CD8-positive, alpha-beta memory T cell (primary cell): ENCODE data around the gene MARK3. TPM values are rescaled to one million over a fixed set of nuclear protein-coding genes. Genes with fewer than 3 reads are reported as not detected.
A peak's percentile ranks its signal among the peaks of the same experiment; 100 is the strongest.

Source experiments
- CTCF ChIA-PET: fragments of 350-600 bp; sonication (Branson Sonifier 250); formaldehyde crosslinking; loops from one replicate; lab custom pipeline; 2021; ENCODE audit warnings: antibody characterized with exemption; lab: Charles Lee
- POLR2A ChIA-PET: fragments of 350-600 bp; sonication (Branson Sonifier 250); formaldehyde crosslinking; loops from one replicate; lab custom pipeline; 2021; ENCODE audit warnings: antibody characterized with exemption; lab: Charles Lee
- DNase-seq, 5 donors: peaks; one replicate each; pipeline versions ENCODE4 v3.0.0 to v3.0.0-alpha.2; 2020 to 2022; ENCODE audit warnings: mixed read lengths in 1 of 5
- H3K27ac ChIP-seq: one replicate; pipeline ENCODE4 v1.7.0; 2013; ENCODE audit warnings: low read depth, mild to moderate bottlenecking, low read length, moderate library complexity
- H3K27me3 ChIP-seq: 2 replicates; pipeline ENCODE4 v1.7.0; 2013; ENCODE audit warnings: low read length, mild to moderate bottlenecking; ENCODE audit not compliant: insufficient read depth, poor library complexity, severe bottlenecking
- H3K36me3 ChIP-seq: 2 replicates; pipeline ENCODE4 v1.7.0; 2013; ENCODE audit warnings: mild to moderate bottlenecking, low read length, moderate library complexity; ENCODE audit not compliant: insufficient read depth
- H3K4me1 ChIP-seq: 2 replicates; pipeline ENCODE4 v1.7.0; 2013; ENCODE audit warnings: mild to moderate bottlenecking, low read length, moderate library complexity; ENCODE audit not compliant: insufficient read depth
- H3K4me3 ChIP-seq: 2 replicates; pipeline ENCODE4 v1.7.0; 2013; ENCODE audit warnings: mild to moderate bottlenecking, low read length
- H3K9me3 ChIP-seq: 2 replicates; pipeline ENCODE4 v1.7.0; 2013; ENCODE audit warnings: mild to moderate bottlenecking, low read length
- H3K27ac Mint-ChIP-seq, 8 donors: one replicate each; pipeline ENCODE4 v1.8.0; 2020 to 2021; ENCODE audit warnings: mixed read lengths in 8 of 8, mild to moderate bottlenecking in 6 of 8, inconsistent platforms in 3 of 8, moderate library complexity in 3 of 8
- H3K27me3 Mint-ChIP-seq, 2 donors: one replicate each; pipeline ENCODE4 v1.8.0; 2020 to 2021; ENCODE audit warnings: mixed read lengths in 2 of 2, mild to moderate bottlenecking in 1 of 2, moderate library complexity in 1 of 2
- H3K36me3 Mint-ChIP-seq, 3 donors: one replicate each; pipeline ENCODE4 v1.8.0; 2020 to 2021; ENCODE audit warnings: mixed read lengths in 3 of 3, inconsistent platforms in 1 of 3, mild to moderate bottlenecking in 1 of 3
- H3K4me1 Mint-ChIP-seq, 3 donors: one replicate each; pipeline ENCODE4 v1.8.0; 2020 to 2021; ENCODE audit warnings: mixed read lengths in 3 of 3, inconsistent platforms in 1 of 3, mild to moderate bottlenecking in 1 of 3
- H3K4me3 Mint-ChIP-seq, 7 donors: one replicate each; pipeline ENCODE4 v1.8.0; 2020 to 2021; ENCODE audit warnings: mixed read lengths in 7 of 7, mild to moderate bottlenecking in 6 of 7, moderate library complexity in 4 of 7, inconsistent platforms in 2 of 7
- H3K9me3 Mint-ChIP-seq, 5 donors: one replicate each; pipeline ENCODE4 v1.8.0; 2020 to 2022; ENCODE audit warnings: mixed read lengths in 5 of 5, mild to moderate bottlenecking in 3 of 5, moderate library complexity in 2 of 5, inconsistent platforms in 1 of 5
- polyA plus RNA-seq: library from polyadenylated mRNA; unstranded; fragments of 300-500 nt; fragmentation: Illumina TruSeq; gene quantifications from one replicate; pipeline ENCODE4 v1.2.3, GENCODE V29; 2021
- total RNA-seq, 2 experiments: library from RNA; stranded (reverse); gene quantifications; one replicate each; pipeline ENCODE4 v1.2.3, GENCODE V29; 2021

The MARK3 gene
- total and polyA plus RNA-seq, 3 experiments from 2014 or later = 45.7 to 92.7 (median 91.9) TPM

DNA sequence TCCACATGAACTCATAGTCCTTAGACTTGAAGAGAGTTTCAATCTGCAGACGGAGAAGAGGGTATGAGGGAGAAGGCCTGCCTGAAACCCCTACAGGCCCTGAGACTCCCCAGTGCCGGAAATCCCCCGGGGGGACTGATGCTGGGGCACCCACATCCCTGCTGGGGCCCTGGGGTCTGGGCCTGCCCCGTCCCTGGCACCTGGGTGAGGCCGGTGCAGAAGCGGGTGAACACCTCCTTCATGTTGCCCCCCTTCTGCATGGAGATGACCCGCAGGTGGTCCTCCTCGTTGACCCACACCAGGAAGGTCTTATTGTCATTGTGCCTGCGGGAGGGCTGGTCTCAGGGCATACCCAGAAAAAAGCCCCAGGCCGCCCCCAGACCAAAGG is 135.0 kb downstream of the MARK3 start:
- Mint-ChIP-seq H3K9me3 (no peaks in the 10 kb centered on the region), H3K36me3 (no peaks in the 10 kb centered on the region), H3K27ac (peak overlapping the region in 2 of 8 donors; percentile 66 to 71), H3K4me3 (peak overlapping the region; percentile 54 to 79 (median 70)), H3K4me1 (peaks cover 0 to 12% (median 5%) of the 10 kb centered on the region in 3 donors), H3K27me3 (peaks cover 4 to 9% of the 10 kb centered on the region in 2 donors)
- Histone ChIP-seq H3K9me3 (no peaks in the 10 kb centered on the region), H3K27ac (no peak overlapping the region), H3K4me1 (peaks cover 13% of the 10 kb centered on the region), H3K27me3 (no peaks in the 10 kb centered on the region), H3K4me3 (peak overlapping the region; percentile 28), H3K36me3 (no peaks in the 10 kb centered on the region)
- CTCF ChIA-PET = interaction anchor here (3.7 to 5.5 kb wide), 2 partner anchors 8 to 28 kb away, joined by 22 to 61 read pairs; partner anchors contain the start of gene TRMT61A
- DNase-seq = peak in 1 of 5 donors; percentile 45
- POLR2A ChIA-PET = interaction anchor here (0.7 kb wide), 1 partner anchor 37 kb away, joined by 3 read pairs; no protein-coding TSS in a partner anchor

DNA sequence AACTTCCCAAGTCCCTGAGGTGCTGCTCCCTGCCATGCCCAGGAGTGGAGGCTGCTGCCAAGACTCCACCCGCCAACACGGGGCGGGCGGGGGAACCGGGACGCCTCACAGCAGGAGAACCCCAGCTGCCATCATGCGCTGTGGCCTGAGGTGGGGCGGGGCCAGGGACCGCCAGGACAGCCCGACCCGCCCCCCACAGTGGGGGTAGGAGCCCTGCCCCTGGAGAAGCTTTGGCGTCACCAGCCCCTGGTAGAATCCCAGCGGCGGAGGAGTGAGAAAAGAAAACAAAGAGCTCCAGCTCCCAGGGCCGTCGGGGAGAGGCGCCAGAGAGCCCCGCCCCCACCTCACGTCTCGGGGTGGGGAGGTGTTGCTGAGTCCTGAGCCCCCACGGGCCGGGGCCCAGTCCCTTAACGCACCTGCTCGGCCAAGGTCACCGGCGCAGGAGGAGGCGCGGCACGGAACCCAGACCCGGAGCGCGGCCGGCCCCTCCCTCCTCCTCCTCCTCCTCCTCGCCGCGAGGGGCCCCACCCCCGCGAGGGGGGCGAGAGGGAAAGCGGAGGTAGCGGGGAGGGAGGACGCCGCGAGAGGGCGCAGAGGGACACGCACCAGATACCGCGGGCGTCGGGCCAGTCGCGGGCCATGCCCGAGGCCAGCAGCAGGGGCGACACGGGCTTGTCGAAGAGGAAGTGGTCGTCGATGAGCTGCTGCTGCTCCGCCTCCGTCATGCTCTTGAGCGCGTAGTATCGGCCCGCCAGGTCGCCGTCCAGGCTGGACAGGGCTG is 135.6 kb downstream of the MARK3 start:
- H3K9me3 ChIP-seq = no peaks in the 10 kb centered on the region
- peak overlapping the region; percentile 28 for H3K4me3 ChIP-seq
- Mint-ChIP-seq H3K27ac (peak overlapping the region in 1 of 8 donors; percentile 38), H3K4me1 (peaks cover 0 to 12% (median 5%) of the 10 kb centered on the region in 3 donors), H3K36me3 (no peaks in the 10 kb centered on the region), H3K27me3 (peaks cover 4 to 9% of the 10 kb centered on the region in 2 donors), H3K4me3 (peak overlapping the region; percentile 48 to 66 (median 57)), H3K9me3 (no peaks in the 10 kb centered on the region)
- H3K27me3 ChIP-seq = no peaks in the 10 kb centered on the region
- H3K36me3 ChIP-seq = no peaks in the 10 kb centered on the region
- POLR2A ChIA-PET = interaction anchor here (0.7 to 1.7 kb wide), 2 partner anchors 11 to 36 kb away, joined by 3 to 5 read pairs; no protein-coding TSS in a partner anchor
- peak; percentile 57 to 77 (median 65) for DNase-seq
- CTCF ChIA-PET = interaction anchor here (1.0 to 5.5 kb wide), 3 partner anchors 9 to 27 kb away, joined by 3 to 61 read pairs (median 4); no protein-coding TSS in a partner anchor
- peaks cover 13% of the 10 kb centered on the region for H3K4me1 ChIP-seq
- H3K27ac ChIP-seq = no peak overlapping the region

DNA sequence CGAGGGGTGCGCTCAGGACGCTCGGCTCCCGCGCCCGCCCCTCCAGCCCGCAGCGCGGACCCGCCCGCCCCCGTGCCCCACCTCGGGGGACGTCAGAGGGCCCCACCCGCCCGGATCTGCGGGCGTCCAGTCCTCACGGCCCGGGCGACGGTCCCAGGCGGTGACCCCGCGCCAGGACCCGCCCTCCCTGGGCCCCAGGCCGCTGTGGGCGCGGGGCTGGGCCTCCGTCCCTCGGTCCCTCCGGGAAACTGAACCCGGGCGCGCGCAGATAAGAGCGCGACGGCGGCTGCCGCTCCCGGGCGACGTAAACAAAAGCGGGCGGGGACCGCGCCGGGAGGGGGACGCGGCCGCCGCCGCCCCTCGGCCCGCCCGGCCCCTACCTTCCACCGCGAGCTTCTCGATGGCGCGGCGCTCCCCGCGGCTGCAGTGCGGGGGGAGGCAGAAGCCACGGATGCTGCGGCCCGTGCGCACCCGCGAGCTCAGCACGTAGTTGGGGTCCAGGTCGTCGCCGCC is 136.3 kb downstream of the MARK3 start:
- POLR2A ChIA-PET = interaction anchor here (1.7 kb wide), 1 partner anchor 10 kb away, joined by 5 read pairs; no protein-coding TSS in a partner anchor
- Histone ChIP-seq H3K4me3 (no peak overlapping the region), H3K27me3 (no peaks in the 10 kb centered on the region), H3K4me1 (peaks cover 13% of the 10 kb centered on the region), H3K36me3 (no peaks in the 10 kb centered on the region), H3K9me3 (no peaks in the 10 kb centered on the region), H3K27ac (no peak overlapping the region)
- Mint-ChIP-seq H3K36me3 (no peaks in the 10 kb centered on the region), H3K4me1 (peaks cover 0 to 12% (median 5%) of the 10 kb centered on the region in 3 donors), H3K27ac (no peak overlapping the region), H3K4me3 (peak overlapping the region in 4 of 7 donors; percentile 41 to 59 (median 52)), H3K9me3 (no peaks in the 10 kb centered on the region), H3K27me3 (peaks cover 4 to 9% of the 10 kb centered on the region in 2 donors)
- peak in 1 of 5 donors; percentile 54 for DNase-seq
- CTCF ChIA-PET = interaction anchor here (1.0 to 5.5 kb wide), 3 partner anchors 8 to 26 kb away, joined by 3 to 61 read pairs (median 4); no protein-coding TSS in a partner anchor

DNA sequence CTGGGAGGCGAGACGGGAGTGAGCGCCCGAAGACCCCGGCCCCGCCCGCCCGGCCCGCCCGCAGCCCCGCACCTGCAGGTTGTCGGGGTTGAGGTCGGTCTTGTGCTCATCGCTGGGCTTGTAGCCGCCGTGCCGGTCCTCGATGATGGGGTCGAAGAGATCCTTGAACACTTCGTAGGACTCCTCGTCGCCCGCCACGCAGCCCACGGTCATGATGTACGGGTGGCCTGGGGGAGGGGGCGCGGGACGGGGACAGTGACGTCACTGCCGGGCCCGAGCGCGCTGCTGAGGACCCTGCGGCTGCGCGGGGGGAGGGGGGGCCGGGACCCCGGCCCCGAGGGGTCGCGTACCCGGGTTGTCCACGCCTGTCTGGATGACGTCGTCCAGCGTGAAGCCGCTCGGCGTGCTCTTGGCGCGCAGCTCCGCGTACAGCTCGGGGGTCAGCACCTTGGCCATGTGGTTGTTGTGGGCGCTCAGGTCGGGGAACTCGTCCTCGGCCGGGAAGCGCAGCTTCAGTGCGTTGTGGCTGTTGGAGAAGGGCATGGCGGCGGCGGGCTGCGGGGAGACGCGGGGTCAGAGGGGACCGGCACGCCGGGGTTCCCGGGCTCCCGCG is 136.8 kb downstream of the MARK3 start:
- POLR2A ChIA-PET = interaction anchor here (1.7 kb wide), 1 partner anchor 9 kb away, joined by 5 read pairs; no protein-coding TSS in a partner anchor
- Histone ChIP-seq H3K27me3 (no peaks in the 10 kb centered on the region), H3K9me3 (no peaks in the 10 kb centered on the region), H3K27ac (no peak overlapping the region), H3K4me3 (peak overlapping the region; percentile 41), H3K36me3 (no peaks in the 10 kb centered on the region), H3K4me1 (peaks cover 13% of the 10 kb centered on the region)
- Mint-ChIP-seq H3K9me3 (no peaks in the 10 kb centered on the region), H3K27ac (no peak overlapping the region), H3K4me1 (peaks cover 0 to 13% (median 6%) of the 10 kb centered on the region in 3 donors), H3K4me3 (peak overlapping the region; percentile 41 to 79 (median 60)), H3K36me3 (no peaks in the 10 kb centered on the region), H3K27me3 (peaks cover 4 to 9% of the 10 kb centered on the region in 2 donors)
- CTCF ChIA-PET = interaction anchor here (1.2 to 5.5 kb wide), 2 partner anchors 9 to 26 kb away, joined by 4 to 61 read pairs; no protein-coding TSS in a partner anchor
- peak in 1 of 5 donors; percentile 55 for DNase-seq

DNA sequence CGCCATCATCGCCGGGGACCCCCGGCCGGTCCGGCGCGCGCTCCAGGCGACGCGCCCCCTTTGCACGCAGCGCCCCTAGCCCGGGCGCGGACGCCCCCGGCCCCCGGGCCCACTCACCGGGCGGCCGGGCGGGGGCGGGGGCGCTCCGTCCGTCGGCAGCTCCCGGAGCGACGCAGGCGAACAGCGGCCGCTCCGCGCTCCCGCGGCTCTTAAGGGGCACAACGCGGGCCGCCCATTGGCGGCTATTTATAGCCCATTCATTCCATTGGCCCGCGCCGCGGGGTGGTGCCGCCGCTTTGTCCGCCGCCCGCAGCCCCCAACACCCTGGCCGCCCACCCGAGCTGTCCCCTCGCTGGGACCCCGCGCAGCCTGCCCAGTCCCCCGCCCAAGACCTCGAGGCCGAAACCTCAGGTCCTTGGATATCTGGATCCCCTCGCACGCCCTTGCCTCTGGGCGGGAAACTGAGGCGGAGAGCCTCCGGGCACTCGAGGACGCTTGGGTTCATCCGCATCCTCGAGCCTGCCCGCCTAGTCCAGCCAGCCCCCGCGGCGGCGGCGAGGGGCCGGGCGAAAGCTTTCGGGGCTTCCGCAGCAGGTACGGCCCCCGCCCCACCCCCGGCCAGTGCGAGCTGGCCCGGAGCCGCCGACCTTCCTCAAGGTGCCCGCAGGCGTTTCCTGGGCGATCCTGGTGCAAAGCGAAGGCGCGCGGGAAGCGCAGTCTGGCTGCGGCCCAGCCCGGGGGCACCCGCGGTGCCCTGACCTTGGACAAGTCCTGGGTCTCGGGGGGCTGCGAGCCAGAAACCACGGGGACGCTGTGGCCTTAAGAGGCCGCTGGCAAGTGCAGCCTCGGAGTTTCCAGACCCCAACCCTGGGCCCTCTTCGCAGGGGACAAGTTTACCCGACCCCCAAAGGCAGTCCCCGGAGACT is 137.7 kb downstream of the MARK3 start, which contains the start of gene CKB:
Gene CKB, minus strand, starts transcription at position 182 of the 926 bp plus-strand sequence. CDS start 337 bp downstream, outside the sequence.
- Histone ChIP-seq H3K4me3 (peak within 1 kb of the TSS; percentile 41), H3K27me3 (no peaks in the 10 kb centered on the region), H3K9me3 (no peaks in the 10 kb centered on the region), H3K4me1 (peaks cover 15% of the 10 kb centered on the region), H3K27ac (no peak within 1 kb of the TSS), H3K36me3 (no peaks in the 10 kb centered on the region)
- ChIA-PET CTCF (no interaction called here), POLR2A (no interaction called here)
- DNase-seq = no peak
- H3K27ac Mint-ChIP-seq = no peak within 1 kb of the TSS
- H3K4me3 Mint-ChIP-seq = peak within 1 kb of the TSS; percentile 41 to 79 (median 64)
- no peaks in the 10 kb centered on the region for H3K9me3 Mint-ChIP-seq
- no peaks in the 10 kb centered on the region for H3K36me3 Mint-ChIP-seq
- peaks cover 4 to 9% of the 10 kb centered on the region in 2 donors for H3K27me3 Mint-ChIP-seq
- H3K4me1 Mint-ChIP-seq = peaks cover 0 to 20% (median 14%) of the 10 kb centered on the region in 3 donors

DNA sequence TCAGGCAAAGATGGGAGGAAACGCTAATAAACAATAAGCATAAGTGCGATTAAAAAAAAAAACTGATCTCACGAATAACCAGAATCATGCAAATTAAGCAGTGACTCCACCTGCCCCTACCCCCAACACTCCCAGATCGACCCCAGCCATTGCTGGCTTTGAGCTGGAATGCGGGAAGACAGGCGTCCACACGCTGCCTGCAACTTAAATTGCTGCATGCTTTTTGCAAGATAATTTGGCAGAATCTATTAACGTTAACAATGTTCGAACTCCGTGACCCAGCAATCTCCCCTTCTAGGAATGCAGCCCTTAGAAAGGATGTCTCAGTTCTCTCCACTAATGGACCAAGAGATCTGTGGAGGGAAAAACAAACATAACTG is 138.3 kb downstream of the MARK3 start:
- ChIA-PET POLR2A (no interaction called here), CTCF (no interaction called here)
- peaks cover 4 to 9% of the 10 kb centered on the region in 2 donors for H3K27me3 Mint-ChIP-seq
- Histone ChIP-seq H3K4me1 (peaks cover 22% of the 10 kb centered on the region), H3K9me3 (no peaks in the 10 kb centered on the region), H3K27ac (no peak overlapping the region), H3K4me3 (no peak overlapping the region), H3K36me3 (no peaks in the 10 kb centered on the region), H3K27me3 (no peaks in the 10 kb centered on the region)
- peak overlapping the region in 6 of 7 donors; percentile 23 to 67 (median 47) for H3K4me3 Mint-ChIP-seq
- H3K4me1 Mint-ChIP-seq = peaks cover 0 to 25% (median 16%) of the 10 kb centered on the region in 3 donors
- DNase-seq = no peak
- H3K36me3 Mint-ChIP-seq = no peaks in the 10 kb centered on the region
- H3K9me3 Mint-ChIP-seq = no peaks in the 10 kb centered on the region
- H3K27ac Mint-ChIP-seq = no peak overlapping the region
